RWPE2 (cell line): ENCODE results near the gene C21orf91.

ENCODE experiments used
- ATAC-seq: fragments of 200-7000 bp; cut with Tn5 transposase; 3 replicates; pipeline ENCODE4 v1.9.1; 2021; ENCODE audit warnings: low read depth
- DNase-seq: peaks from one replicate; pipeline ENCODE4 v3.0.0-alpha.2; 2020; ENCODE audit warnings: low spot score
- H3K27ac ChIP-seq: fragments of 450-650 bp; 2 replicates; pipeline ENCODE4 v1.5.1; 2017; ENCODE audit warnings: mild to moderate bottlenecking; ENCODE audit not compliant: poor library complexity, severe bottlenecking
- H3K27me3 ChIP-seq: fragments of 250-450 bp; sonication (Bioruptor Pico); 2 replicates; pipeline ENCODE4 v1.5.1; 2021; ENCODE audit warnings: mild to moderate bottlenecking, moderate library complexity; ENCODE audit not compliant: insufficient read depth, poor library complexity, severe bottlenecking
- H3K36me3 ChIP-seq: fragments of 250-450 bp; sonication (Bioruptor Pico); 2 replicates; pipeline ENCODE4 v1.5.1; 2020; ENCODE audit warnings: low read depth, mild to moderate bottlenecking, moderate library complexity
- H3K4me1 ChIP-seq: fragments of 250-450 bp; sonication (Bioruptor Pico); 2 replicates; pipeline ENCODE4 v1.5.1; 2021; ENCODE audit warnings: mild to moderate bottlenecking, moderate library complexity; ENCODE audit not compliant: insufficient read depth, poor library complexity, severe bottlenecking
- H3K4me3 ChIP-seq: fragments of 250-450 bp; sonication (Bioruptor Pico); 2 replicates; pipeline ENCODE4 v1.5.1; 2021; ENCODE audit warnings: mild to moderate bottlenecking, moderate library complexity; ENCODE audit not compliant: severe bottlenecking
- H3K9me3 ChIP-seq: fragments of 250-450 bp; sonication (Bioruptor Pico); 2 replicates; pipeline ENCODE4 v1.5.1; 2021; ENCODE audit warnings: mild to moderate bottlenecking, moderate library complexity; ENCODE audit not compliant: severe bottlenecking
- CTCF ChIP-seq: fragments of 450-650 bp; IDR thresholded peaks from one replicate; pipeline ENCODE4 v1.5.1; 2017; ENCODE audit warnings: mild to moderate bottlenecking, moderate library complexity; ENCODE audit not compliant: poor library complexity, severe bottlenecking

C21orf91 gene

GRCh38 chr21:17782051-17782450 is 37.1 kb downstream of the C21orf91 start:
- Histone ChIP-seq H3K27me3 (no peaks in the 10 kb centered on the region), H3K27ac (no peak overlapping the region), H3K36me3 (0 out of 2 replicates have a peak, but pooled peaks cover 4% of the 10 kb centered on the region), H3K4me3 (no peak overlapping the region), H3K9me3 (no peaks in the 10 kb centered on the region), H3K4me1 (no peaks in the 10 kb centered on the region)
- ATAC-seq (no peak), DNase-seq (no peak)
- TF ChIP-seq CTCF: no peak

- ATAC-seq (no peak), DNase-seq (no peak)
- TF ChIP-seq CTCF: no peak
- Histone ChIP-seq H3K4me3 (no peak overlapping the region), H3K4me1 (no peaks in the 10 kb centered on the region), H3K9me3 (no peaks in the 10 kb centered on the region), H3K27ac (no peak overlapping the region), H3K27me3 (no peaks in the 10 kb centered on the region), H3K36me3 (0 out of 2 replicates have a peak, but pooled peaks cover under 1% of the 10 kb centered on the region)
These were observed 37.6 kb downstream of the C21orf91 start for GRCh38 chr21:17781524-17781923.

GRCh38 chr21:17780539-17780938 is 38.6 kb downstream of the C21orf91 start:
- no peak overlapping the region for H3K27ac ChIP-seq
- no peaks in the 10 kb centered on the region for H3K4me1 ChIP-seq
- ATAC-seq: no peak
- no peak for TF ChIP-seq CTCF
- no peak for DNase-seq
- no peaks in the 10 kb centered on the region for H3K9me3 ChIP-seq
- no peaks in the 10 kb centered on the region for H3K27me3 ChIP-seq
- H3K36me3 ChIP-seq: no peaks in the 10 kb centered on the region
- H3K4me3 ChIP-seq: no peak overlapping the region

- DNase-seq: no peak
These were observed 39.2 kb downstream of the C21orf91 start for GRCh38 chr21:17779980-17780379.

More at GRCh38 chr21:17779980-17780379, 39.2 kb downstream of the C21orf91 start:
- ATAC-seq: no peak
- H3K4me1 ChIP-seq: no peaks in the 10 kb centered on the region
- H3K9me3 ChIP-seq: no peaks in the 10 kb centered on the region
- H3K27me3 ChIP-seq: no peaks in the 10 kb centered on the region
- H3K4me3 ChIP-seq: no peak overlapping the region
- no peak for TF ChIP-seq CTCF
- H3K27ac ChIP-seq: no peak overlapping the region
- no peaks in the 10 kb centered on the region for H3K36me3 ChIP-seq
